ENCODE measurements around the gene ZNF423. TPM values are rescaled to one million over a fixed set of nuclear protein-coding genes. Genes with fewer than 3 reads are reported as not detected.

Gene ZNF423
- polyA plus RNA-seq, 1 donor from 2014 or later = 4.5 TPM

DNA sequence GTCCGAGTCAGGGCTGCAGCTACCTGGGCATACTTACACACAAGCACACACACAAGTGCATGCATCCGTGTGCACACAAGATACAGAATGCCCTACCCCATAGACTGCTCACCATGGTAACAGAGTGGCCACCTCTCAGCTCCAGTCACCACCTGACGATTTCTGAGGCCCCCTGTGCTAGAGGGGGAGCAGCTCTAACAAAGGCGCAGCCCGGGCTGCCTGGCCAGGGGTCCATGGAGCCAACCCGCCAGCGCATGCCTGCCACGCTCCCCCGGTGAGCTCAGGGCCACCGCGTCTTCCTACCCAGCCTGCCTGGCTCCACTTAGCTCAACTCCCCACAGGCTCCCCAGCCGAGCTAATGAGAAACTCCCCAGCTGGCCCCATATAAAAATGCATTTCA is 75.5 kb downstream of the ZNF423 start:
- Histone ChIP-seq H3K27ac (ENCODE audit: low read length) (no peak overlapping the region), H2AFZ (ENCODE audit: low read depth, low read length) (no peak overlapping the region), H3K9ac (ENCODE audit: low read length) (no peak overlapping the region), H3K4me2 (ENCODE audit: low read length) (no peak overlapping the region), H4K20me1 (ENCODE audit: insufficient read depth) (no peaks in the 10 kb centered on the region), H3K4me3 (ENCODE audit: low read length) (no peak overlapping the region), H3K79me2 (replicated peaks; ENCODE audit: insufficient read depth, low read length) (no peaks in the 10 kb centered on the region), H3K9me3 (ENCODE audit: low read length) (no peaks in the 10 kb centered on the region), H3K36me3 (ENCODE audit: insufficient read depth, low read length) (no peaks in the 10 kb centered on the region), H3K9me2 (ENCODE audit: insufficient read depth, low read length) (no peaks in the 10 kb centered on the region), H3F3A (ENCODE audit: insufficient read depth, low read length, poor library complexity, severe bottlenecking) (no peaks in the 10 kb centered on the region), H3K27me3 (ENCODE audit: insufficient read depth, low read depth, low read length) (no peaks in the 10 kb centered on the region)
- TF ChIP-seq MXI1 (conservative IDR thresholded peaks at IDR 0.05; ENCODE audit: poor library complexity, severe bottlenecking) (no peak), EP300 (conservative IDR thresholded peaks at IDR 0.05; ENCODE audit: poor library complexity, severe bottlenecking) (no peak), TAF1 (IDR thresholded peaks at IDR 0.05; ENCODE audit: low read depth) (no peak), RAD21 (conservative IDR thresholded peaks at IDR 0.05) (no peak), POLR2AphosphoS5 (IDR thresholded peaks at IDR 0.05) (no peak), SMC3 (conservative IDR thresholded peaks at IDR 0.05; ENCODE audit: poor library complexity) (no peak), EZH2 (IDR thresholded peaks at IDR 0.05; ENCODE audit: borderline replicate concordance, insufficient read depth, low read length, poor library complexity, severe bottlenecking) (no peak)
- TF ChIP-seq, protein P1, sequence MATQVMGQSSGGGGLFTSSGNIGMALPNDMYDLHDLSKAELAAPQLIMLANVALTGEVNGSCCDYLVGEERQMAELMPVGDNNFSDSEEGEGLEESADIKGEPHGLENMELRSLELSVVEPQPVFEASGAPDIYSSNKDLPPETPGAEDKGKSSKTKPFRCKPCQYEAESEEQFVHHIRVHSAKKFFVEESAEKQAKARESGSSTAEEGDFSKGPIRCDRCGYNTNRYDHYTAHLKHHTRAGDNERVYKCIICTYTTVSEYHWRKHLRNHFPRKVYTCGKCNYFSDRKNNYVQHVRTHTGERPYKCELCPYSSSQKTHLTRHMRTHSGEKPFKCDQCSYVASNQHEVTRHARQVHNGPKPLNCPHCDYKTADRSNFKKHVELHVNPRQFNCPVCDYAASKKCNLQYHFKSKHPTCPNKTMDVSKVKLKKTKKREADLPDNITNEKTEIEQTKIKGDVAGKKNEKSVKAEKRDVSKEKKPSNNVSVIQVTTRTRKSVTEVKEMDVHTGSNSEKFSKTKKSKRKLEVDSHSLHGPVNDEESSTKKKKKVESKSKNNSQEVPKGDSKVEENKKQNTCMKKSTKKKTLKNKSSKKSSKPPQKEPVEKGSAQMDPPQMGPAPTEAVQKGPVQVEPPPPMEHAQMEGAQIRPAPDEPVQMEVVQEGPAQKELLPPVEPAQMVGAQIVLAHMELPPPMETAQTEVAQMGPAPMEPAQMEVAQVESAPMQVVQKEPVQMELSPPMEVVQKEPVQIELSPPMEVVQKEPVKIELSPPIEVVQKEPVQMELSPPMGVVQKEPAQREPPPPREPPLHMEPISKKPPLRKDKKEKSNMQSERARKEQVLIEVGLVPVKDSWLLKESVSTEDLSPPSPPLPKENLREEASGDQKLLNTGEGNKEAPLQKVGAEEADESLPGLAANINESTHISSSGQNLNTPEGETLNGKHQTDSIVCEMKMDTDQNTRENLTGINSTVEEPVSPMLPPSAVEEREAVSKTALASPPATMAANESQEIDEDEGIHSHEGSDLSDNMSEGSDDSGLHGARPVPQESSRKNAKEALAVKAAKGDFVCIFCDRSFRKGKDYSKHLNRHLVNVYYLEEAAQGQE (IDR thresholded peaks at IDR 0.05; ENCODE audit: borderline replicate concordance) = no peak
- TF ChIP-seq, protein P2, sequence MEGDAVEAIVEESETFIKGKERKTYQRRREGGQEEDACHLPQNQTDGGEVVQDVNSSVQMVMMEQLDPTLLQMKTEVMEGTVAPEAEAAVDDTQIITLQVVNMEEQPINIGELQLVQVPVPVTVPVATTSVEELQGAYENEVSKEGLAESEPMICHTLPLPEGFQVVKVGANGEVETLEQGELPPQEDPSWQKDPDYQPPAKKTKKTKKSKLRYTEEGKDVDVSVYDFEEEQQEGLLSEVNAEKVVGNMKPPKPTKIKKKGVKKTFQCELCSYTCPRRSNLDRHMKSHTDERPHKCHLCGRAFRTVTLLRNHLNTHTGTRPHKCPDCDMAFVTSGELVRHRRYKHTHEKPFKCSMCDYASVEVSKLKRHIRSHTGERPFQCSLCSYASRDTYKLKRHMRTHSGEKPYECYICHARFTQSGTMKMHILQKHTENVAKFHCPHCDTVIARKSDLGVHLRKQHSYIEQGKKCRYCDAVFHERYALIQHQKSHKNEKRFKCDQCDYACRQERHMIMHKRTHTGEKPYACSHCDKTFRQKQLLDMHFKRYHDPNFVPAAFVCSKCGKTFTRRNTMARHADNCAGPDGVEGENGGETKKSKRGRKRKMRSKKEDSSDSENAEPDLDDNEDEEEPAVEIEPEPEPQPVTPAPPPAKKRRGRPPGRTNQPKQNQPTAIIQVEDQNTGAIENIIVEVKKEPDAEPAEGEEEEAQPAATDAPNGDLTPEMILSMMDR (IDR thresholded peaks at IDR 0.05; ENCODE audit: poor library complexity, severe bottlenecking) = no peak

DNA sequence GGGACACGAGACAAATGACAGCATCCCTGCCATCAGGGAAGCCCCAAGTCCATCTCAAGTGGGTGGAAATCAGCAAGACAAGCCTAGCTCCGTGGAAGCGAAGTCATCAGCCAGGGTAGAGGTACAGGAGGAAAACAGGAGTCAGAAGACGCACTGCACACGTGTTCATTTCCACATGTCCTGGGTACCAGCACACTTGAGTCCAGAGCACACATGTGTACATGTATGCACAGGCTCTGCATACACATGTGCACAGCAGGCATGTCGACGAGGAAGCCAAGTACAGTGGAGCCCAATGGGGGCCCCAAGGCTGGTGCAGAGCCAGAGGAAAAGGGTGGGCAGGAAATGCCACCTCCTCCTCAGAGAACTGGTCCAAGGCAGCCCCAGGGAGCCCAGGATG is 75.9 kb downstream of the ZNF423 start:
- TF ChIP-seq EP300 (conservative IDR thresholded peaks at IDR 0.05; ENCODE audit: poor library complexity, severe bottlenecking) = no peak
- no peak for TF ChIP-seq POLR2AphosphoS5 (IDR thresholded peaks at IDR 0.05)
- TF ChIP-seq MXI1 (conservative IDR thresholded peaks at IDR 0.05; ENCODE audit: poor library complexity, severe bottlenecking) = no peak
- TF ChIP-seq RAD21 (conservative IDR thresholded peaks at IDR 0.05) = no peak
- no peak for TF ChIP-seq SMC3 (conservative IDR thresholded peaks at IDR 0.05; ENCODE audit: poor library complexity)
- no peak for TF ChIP-seq TAF1 (IDR thresholded peaks at IDR 0.05; ENCODE audit: low read depth)
- TF ChIP-seq, protein P1 (IDR thresholded peaks at IDR 0.05; ENCODE audit: borderline replicate concordance) = no peak
- TF ChIP-seq, protein P2 (IDR thresholded peaks at IDR 0.05; ENCODE audit: poor library complexity, severe bottlenecking) = no peak
- no peak for TF ChIP-seq EZH2 (IDR thresholded peaks at IDR 0.05; ENCODE audit: borderline replicate concordance, insufficient read depth, low read length, poor library complexity, severe bottlenecking)
- no peak overlapping the region for H3K27ac ChIP-seq (ENCODE audit: low read length)
- H3K36me3 ChIP-seq (ENCODE audit: insufficient read depth, low read length) = no peaks in the 10 kb centered on the region

More for the DNA sequence above, 75.9 kb downstream of the ZNF423 start:
- Histone ChIP-seq H3K4me2 (ENCODE audit: low read length) (no peak overlapping the region), H2AFZ (ENCODE audit: low read depth, low read length) (no peak overlapping the region), H3K9me3 (ENCODE audit: low read length) (no peaks in the 10 kb centered on the region), H3F3A (ENCODE audit: insufficient read depth, low read length, poor library complexity, severe bottlenecking) (no peaks in the 10 kb centered on the region), H3K79me2 (replicated peaks; ENCODE audit: insufficient read depth, low read length) (no peaks in the 10 kb centered on the region), H3K9me2 (ENCODE audit: insufficient read depth, low read length) (no peaks in the 10 kb centered on the region), H3K9ac (ENCODE audit: low read length) (no peak overlapping the region), H4K20me1 (ENCODE audit: insufficient read depth) (no peaks in the 10 kb centered on the region), H3K27me3 (ENCODE audit: insufficient read depth, low read depth, low read length) (no peaks in the 10 kb centered on the region), H3K4me3 (ENCODE audit: low read length) (no peak overlapping the region)
